Smooth muscle cell (in vitro differentiated cells): ENCODE measurements around the gene PROCA1. TPM values are rescaled to one million over a fixed set of nuclear protein-coding genes. Genes with fewer than 3 reads are reported as not detected.

ENCODE experiments used
- DNase-seq: peaks from one replicate; lab custom pipeline; 2025; ENCODE audit not compliant: unreplicated experiment; lab: John Stamatoyannopoulos, UW
- H2AFZ ChIP-seq: fragments of 200-600 bp; sonication (generic); 2 replicates; pipeline ENCODE4 v1.6.0; 2016; ENCODE audit warnings: antibody characterized with exemption, low read depth, mild to moderate bottlenecking
- H3F3A ChIP-seq: fragments of 200-600 bp; sonication (generic); 2 replicates; pipeline ENCODE4 v1.6.0; 2017; ENCODE audit warnings: antibody characterized with exemption, low read depth
- H3K27ac ChIP-seq: fragments of 200-600 bp; sonication (generic); 2 replicates; pipeline ENCODE4 v1.5.1; 2016; ENCODE audit warnings: low read depth, mild to moderate bottlenecking
- H3K27me3 ChIP-seq: fragments of 200-600 bp; sonication (generic); 2 replicates; pipeline ENCODE4 v1.6.1; 2016; ENCODE audit warnings: low read depth, mild to moderate bottlenecking
- H3K36me3 ChIP-seq: fragments of 200-600 bp; sonication (generic); 2 replicates; pipeline ENCODE4 v1.5.1; 2016; ENCODE audit warnings: low read depth
- H3K4me1 ChIP-seq: fragments of 200-600 bp; sonication (generic); 2 replicates; pipeline ENCODE4 v1.5.1; 2016; ENCODE audit warnings: low read depth
- H3K4me2 ChIP-seq: fragments of 200-600 bp; sonication (generic); 2 replicates; pipeline ENCODE4 v1.6.0; 2016; ENCODE audit warnings: mild to moderate bottlenecking
- H3K4me3 ChIP-seq: fragments of 200-600 bp; sonication (generic); 2 replicates; pipeline ENCODE4 v1.5.1; 2016; ENCODE audit warnings: mild to moderate bottlenecking
- H3K79me2 ChIP-seq: fragments of 200-600 bp; sonication (generic); 2 replicates; pipeline ENCODE4 v1.6.0; 2016; ENCODE audit warnings: low read depth, mild to moderate bottlenecking
- H3K9ac ChIP-seq: fragments of 200-600 bp; sonication (generic); 2 replicates; pipeline ENCODE4 v1.6.0; 2016; ENCODE audit warnings: low read depth
- H3K9me3 ChIP-seq: fragments of 200-600 bp; sonication (generic); replicated peaks from 2 replicates; pipeline ENCODE4 v1.5.1; 2016; ENCODE audit warnings: low read depth
- H4K20me1 ChIP-seq: fragments of 200-600 bp; sonication (generic); 2 replicates; pipeline ENCODE4 v1.6.0; 2016; ENCODE audit warnings: low read depth
- CTCF ChIP-seq: fragments of 200-600 bp; sonication (generic); IDR thresholded peaks from 2 replicates; pipeline ENCODE4 v1.5.1; 2017; ENCODE audit warnings: borderline replicate concordance, mild to moderate bottlenecking, antibody characterized with exemption; ENCODE audit not compliant: insufficient read depth, poor library complexity, severe bottlenecking
- WGBS: methylation state at CpG from one replicate; pipeline ENCODE4 v1.1.7; 2016; ENCODE audit warnings: low lambda C conversion rate; 5-methylcytosine and 5-hydroxymethylcytosine counted together
- polyA plus RNA-seq: library from polyadenylated mRNA; unstranded; fragments of >200 nt; fragmentation: Nextera tagmentation; extraction: Ambion mirVana; gene quantifications from 2 replicates; pipeline ENCODE4 v1.2.1, GENCODE V29; 2016
- total RNA-seq: library from RNA; depleted of rRNA; stranded (reverse); fragments of >200 nt; gene quantifications from 2 replicates; pipeline ENCODE4 v1.2.3, GENCODE V29; 2014

The PROCA1 gene
- total and polyA plus RNA-seq, 2 experiments from 2014 or later = 3.0 TPM

- Histone ChIP-seq H3K4me2 (no peak overlapping the region), H3K36me3 (no peaks in the 10 kb centered on the region), H3K9me3 (no peaks in the 10 kb centered on the region), H3K4me3 (no peak overlapping the region), H3K27me3 (no peaks in the 10 kb centered on the region), H3K27ac (no peak overlapping the region), H2AFZ (no peak overlapping the region), H3K4me1 (no peaks in the 10 kb centered on the region), H3K79me2 (no peaks in the 10 kb centered on the region), H3F3A (no peaks in the 10 kb centered on the region), H4K20me1 (no peaks in the 10 kb centered on the region), H3K9ac (no peak overlapping the region)
- TF ChIP-seq CTCF = no peak
- 91% methylated on average over 1 of the region's 1 CpG for WGBS
- no peak for DNase-seq
Measured at GRCh38 chr17:28733346-28733745, 21.7 kb upstream of the PROCA1 start.

GRCh38 chr17:28729950-28730330 is 18.3 kb upstream of the PROCA1 start:
- Histone ChIP-seq H3K27ac (no peak overlapping the region), H3F3A (peaks cover 4% of the 10 kb centered on the region), H3K9me3 (no peaks in the 10 kb centered on the region), H3K27me3 (no peaks in the 10 kb centered on the region), H3K4me2 (no peak overlapping the region), H3K79me2 (no peaks in the 10 kb centered on the region), H2AFZ (no peak overlapping the region), H3K9ac (no peak overlapping the region), H3K4me3 (no peak overlapping the region), H3K36me3 (no peaks in the 10 kb centered on the region), H3K4me1 (peaks cover 5% of the 10 kb centered on the region), H4K20me1 (peaks cover 2% of the 10 kb centered on the region)
- WGBS = 88% methylated on average over 11 of the region's 11 CpGs
- no peak for DNase-seq
- no peak for TF ChIP-seq CTCF

GRCh38 chr17:28728364-28729200 is 16.9 kb upstream of the PROCA1 start, which contains the start of gene NEK8:
TSS of gene NEK8 (plus strand) at chr17:28728788. CDS start at chr17:28728814, 26 bp downstream.
- no peak for TF ChIP-seq CTCF
- peak within 1 kb of the TSS; percentile 98 for H3K4me2 ChIP-seq
- H3K27ac ChIP-seq = peak within 1 kb of the TSS; percentile 98
- no peaks in the 10 kb centered on the region for H3K79me2 ChIP-seq
- peaks cover 11% of the 10 kb centered on the region for H4K20me1 ChIP-seq
- peak; percentile 96 for DNase-seq
- H3K36me3 ChIP-seq = no peaks in the 10 kb centered on the region
- H3K4me3 ChIP-seq = peak within 1 kb of the TSS; percentile 86
- H3K9ac ChIP-seq = peak within 1 kb of the TSS; percentile 90
- H3F3A ChIP-seq = peaks cover 4% of the 10 kb centered on the region
- no peaks in the 10 kb centered on the region for H3K9me3 ChIP-seq
- WGBS = 1% methylated on average over 60 of the region's 64 CpGs
- H2AFZ ChIP-seq = peak within 1 kb of the TSS; percentile 83
- peaks cover 9% of the 10 kb centered on the region for H3K4me1 ChIP-seq
- H3K27me3 ChIP-seq = no peaks in the 10 kb centered on the region
